Gastrocnemius medialis (tissue), 4 donors: Measurements from ENCODE around the gene STK17B.

Experiments
- POLR2A ChIP-seq, 2 donors: fragments of 450-650 bp; IDR thresholded peaks; one replicate each; pipeline ENCODE4 v1.6.1; 2017; ENCODE audit warnings: antibody characterized with exemption in 2 of 2, mild to moderate bottlenecking in 2 of 2, moderate library complexity in 2 of 2
- TF ChIP-seq, protein P1 (sequence below), 5 experiments: fragments of 450-650 bp in 3 of 5; fragments of 200-600 bp in 2 of 5; sonication (generic) in 2 of 5; IDR thresholded peaks in 4 of 5; conservative IDR thresholded peaks in 1 of 5; 1 replicate in 4 of 5; 2 replicates in 1 of 5; pipeline ENCODE4 v1.5.1; 2016 to 2019; ENCODE audit warnings: antibody characterized with exemption in 5 of 5, mild to moderate bottlenecking in 3 of 5, moderate library complexity in 3 of 5

DNA sequence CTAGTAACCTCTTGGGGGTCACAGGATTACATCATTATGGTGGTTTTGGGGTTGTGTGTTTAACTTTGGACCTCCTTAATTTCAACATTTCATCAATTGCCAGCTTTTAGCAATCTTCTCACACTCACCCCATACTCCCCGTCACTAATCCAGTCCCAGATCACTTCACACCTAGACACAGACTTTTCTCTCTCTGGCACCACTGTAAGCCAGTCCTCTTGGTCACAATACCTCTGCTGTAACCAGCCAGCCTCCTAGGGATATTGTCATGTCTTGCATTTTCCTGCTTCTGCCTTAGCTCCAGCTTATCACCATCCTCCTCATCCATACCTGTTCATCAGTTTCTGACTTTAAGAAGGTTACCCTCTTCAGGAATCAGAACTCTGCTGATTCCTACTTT lies 1.6 kb upstream of the STK17B start:
- TF ChIP-seq, protein P1, sequence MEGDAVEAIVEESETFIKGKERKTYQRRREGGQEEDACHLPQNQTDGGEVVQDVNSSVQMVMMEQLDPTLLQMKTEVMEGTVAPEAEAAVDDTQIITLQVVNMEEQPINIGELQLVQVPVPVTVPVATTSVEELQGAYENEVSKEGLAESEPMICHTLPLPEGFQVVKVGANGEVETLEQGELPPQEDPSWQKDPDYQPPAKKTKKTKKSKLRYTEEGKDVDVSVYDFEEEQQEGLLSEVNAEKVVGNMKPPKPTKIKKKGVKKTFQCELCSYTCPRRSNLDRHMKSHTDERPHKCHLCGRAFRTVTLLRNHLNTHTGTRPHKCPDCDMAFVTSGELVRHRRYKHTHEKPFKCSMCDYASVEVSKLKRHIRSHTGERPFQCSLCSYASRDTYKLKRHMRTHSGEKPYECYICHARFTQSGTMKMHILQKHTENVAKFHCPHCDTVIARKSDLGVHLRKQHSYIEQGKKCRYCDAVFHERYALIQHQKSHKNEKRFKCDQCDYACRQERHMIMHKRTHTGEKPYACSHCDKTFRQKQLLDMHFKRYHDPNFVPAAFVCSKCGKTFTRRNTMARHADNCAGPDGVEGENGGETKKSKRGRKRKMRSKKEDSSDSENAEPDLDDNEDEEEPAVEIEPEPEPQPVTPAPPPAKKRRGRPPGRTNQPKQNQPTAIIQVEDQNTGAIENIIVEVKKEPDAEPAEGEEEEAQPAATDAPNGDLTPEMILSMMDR (IDR thresholded peaks at IDR 0.05 in 4 of 5, conservative IDR thresholded peaks at IDR 0.05 in 1 of 5) = no peak
- TF ChIP-seq POLR2A (IDR thresholded peaks at IDR 0.05) = no peak
